ENCODE results near the gene AK9.

- TF ChIP-seq TCF4 (CRISPR knock-in tag; IDR thresholded peaks at IDR 0.05; ENCODE audit: borderline replicate concordance) = no peak
- TF ChIP-seq GLIS3 (CRISPR knock-in tag; IDR thresholded peaks at IDR 0.05) = no peak
- TF ChIP-seq, protein P1, sequence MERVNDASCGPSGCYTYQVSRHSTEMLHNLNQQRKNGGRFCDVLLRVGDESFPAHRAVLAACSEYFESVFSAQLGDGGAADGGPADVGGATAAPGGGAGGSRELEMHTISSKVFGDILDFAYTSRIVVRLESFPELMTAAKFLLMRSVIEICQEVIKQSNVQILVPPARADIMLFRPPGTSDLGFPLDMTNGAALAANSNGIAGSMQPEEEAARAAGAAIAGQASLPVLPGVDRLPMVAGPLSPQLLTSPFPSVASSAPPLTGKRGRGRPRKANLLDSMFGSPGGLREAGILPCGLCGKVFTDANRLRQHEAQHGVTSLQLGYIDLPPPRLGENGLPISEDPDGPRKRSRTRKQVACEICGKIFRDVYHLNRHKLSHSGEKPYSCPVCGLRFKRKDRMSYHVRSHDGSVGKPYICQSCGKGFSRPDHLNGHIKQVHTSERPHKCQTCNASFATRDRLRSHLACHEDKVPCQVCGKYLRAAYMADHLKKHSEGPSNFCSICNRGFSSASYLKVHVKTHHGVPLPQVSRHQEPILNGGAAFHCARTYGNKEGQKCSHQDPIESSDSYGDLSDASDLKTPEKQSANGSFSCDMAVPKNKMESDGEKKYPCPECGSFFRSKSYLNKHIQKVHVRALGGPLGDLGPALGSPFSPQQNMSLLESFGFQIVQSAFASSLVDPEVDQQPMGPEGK (CRISPR knock-in tag; IDR thresholded peaks at IDR 0.05; ENCODE audit: borderline replicate concordance) = no peak
- no peak for TF ChIP-seq TOX (CRISPR knock-in tag; IDR thresholded peaks at IDR 0.05; ENCODE audit: borderline replicate concordance)
- TF ChIP-seq RARB (CRISPR knock-in tag; IDR thresholded peaks at IDR 0.05) = no peak
- TF ChIP-seq ISL1 (CRISPR knock-in tag; IDR thresholded peaks at IDR 0.05) = no peak
- no peak for TF ChIP-seq ZC3H10 (CRISPR knock-in tag; IDR thresholded peaks at IDR 0.05)
- TF ChIP-seq OSR1 (CRISPR knock-in tag; IDR thresholded peaks at IDR 0.05) = no peak
- TF ChIP-seq BACH2 (CRISPR knock-in tag; IDR thresholded peaks at IDR 0.05; ENCODE audit: borderline replicate concordance) = no peak
- TF ChIP-seq ARNTL (CRISPR knock-in tag; IDR thresholded peaks at IDR 0.05; ENCODE audit: borderline replicate concordance, low read depth) = no peak
- TF ChIP-seq ZFP30 (CRISPR knock-in tag; IDR thresholded peaks at IDR 0.05) = no peak
- TF ChIP-seq CSDC2 (CRISPR knock-in tag; IDR thresholded peaks at IDR 0.05) = no peak
- TF ChIP-seq, protein P2, sequence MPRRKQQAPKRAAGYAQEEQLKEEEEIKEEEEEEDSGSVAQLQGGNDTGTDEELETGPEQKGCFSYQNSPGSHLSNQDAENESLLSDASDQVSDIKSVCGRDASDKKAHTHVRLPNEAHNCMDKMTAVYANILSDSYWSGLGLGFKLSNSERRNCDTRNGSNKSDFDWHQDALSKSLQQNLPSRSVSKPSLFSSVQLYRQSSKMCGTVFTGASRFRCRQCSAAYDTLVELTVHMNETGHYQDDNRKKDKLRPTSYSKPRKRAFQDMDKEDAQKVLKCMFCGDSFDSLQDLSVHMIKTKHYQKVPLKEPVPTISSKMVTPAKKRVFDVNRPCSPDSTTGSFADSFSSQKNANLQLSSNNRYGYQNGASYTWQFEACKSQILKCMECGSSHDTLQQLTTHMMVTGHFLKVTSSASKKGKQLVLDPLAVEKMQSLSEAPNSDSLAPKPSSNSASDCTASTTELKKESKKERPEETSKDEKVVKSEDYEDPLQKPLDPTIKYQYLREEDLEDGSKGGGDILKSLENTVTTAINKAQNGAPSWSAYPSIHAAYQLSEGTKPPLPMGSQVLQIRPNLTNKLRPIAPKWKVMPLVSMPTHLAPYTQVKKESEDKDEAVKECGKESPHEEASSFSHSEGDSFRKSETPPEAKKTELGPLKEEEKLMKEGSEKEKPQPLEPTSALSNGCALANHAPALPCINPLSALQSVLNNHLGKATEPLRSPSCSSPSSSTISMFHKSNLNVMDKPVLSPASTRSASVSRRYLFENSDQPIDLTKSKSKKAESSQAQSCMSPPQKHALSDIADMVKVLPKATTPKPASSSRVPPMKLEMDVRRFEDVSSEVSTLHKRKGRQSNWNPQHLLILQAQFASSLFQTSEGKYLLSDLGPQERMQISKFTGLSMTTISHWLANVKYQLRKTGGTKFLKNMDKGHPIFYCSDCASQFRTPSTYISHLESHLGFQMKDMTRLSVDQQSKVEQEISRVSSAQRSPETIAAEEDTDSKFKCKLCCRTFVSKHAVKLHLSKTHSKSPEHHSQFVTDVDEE (CRISPR knock-in tag; IDR thresholded peaks at IDR 0.05) = no peak
These were observed 238.8 kb downstream of the AK9 start for GRCh38 chr6:109452181-109452580.

Measured in SK-N-SH treated with all-trans-retinoic acid at 6 μM for 48 hours (cell line).